ENCODE measurements around the gene HSPG2. TPM values are rescaled to one million over a fixed set of nuclear protein-coding genes. Genes with fewer than 3 reads are reported as not detected.

Gene HSPG2
- total and polyA plus RNA-seq, 4 experiments from 2014 or later = 1.2 TPM; not detected in 2

GRCh38 chr1:21845646-21846641 is 91.2 kb downstream of the HSPG2 start:
- CTCF ChIA-PET (ENCODE audit: partially characterized antibody) = no interaction called here
- POLR2A ChIA-PET (ENCODE audit: partially characterized antibody) = no interaction called here
- no peak overlapping the region for H3K27ac ChIP-seq (ENCODE audit: low read depth, low read length)
- intact Hi-C loops (cut with micrococcal nuclease) = no loop called here
- H3K4me3 Mint-ChIP-seq = no peak overlapping the region
- H3K9me3 ChIP-seq (ENCODE audit: control insufficient read depth in 1 of 2, low read length in 2 of 2) = no peaks in the 10 kb centered on the region
- H3K27me3 ChIP-seq (ENCODE audit: insufficient read depth, low read length) = no peaks in the 10 kb centered on the region
- no peaks in the 10 kb centered on the region for H3K4me1 Mint-ChIP-seq
- no peaks in the 10 kb centered on the region for H3K27me3 Mint-ChIP-seq
- no peaks in the 10 kb centered on the region for H3K36me3 Mint-ChIP-seq
- no peak overlapping the region for H3K27ac Mint-ChIP-seq
- no peaks in the 10 kb centered on the region for H3K36me3 ChIP-seq (ENCODE audit: insufficient read depth, low read length)
- H3K9me3 Mint-ChIP-seq = no peaks in the 10 kb centered on the region
- no peaks in the 10 kb centered on the region for H3K4me1 ChIP-seq (ENCODE audit: insufficient read depth, low read length)
- DNase-seq = no peak
- H3K4me3 ChIP-seq (ENCODE audit: low read length in 2 of 2) = no peak overlapping the region

GRCh38 chr1:21843996-21844395 is 93.1 kb downstream of the HSPG2 start:
- H3K27me3 ChIP-seq (ENCODE audit: insufficient read depth, low read length) = no peaks in the 10 kb centered on the region
- no peaks in the 10 kb centered on the region for H3K36me3 ChIP-seq (ENCODE audit: insufficient read depth, low read length)
- ChIA-PET POLR2A (ENCODE audit: partially characterized antibody) (no interaction called here), CTCF (ENCODE audit: partially characterized antibody) (no interaction called here)
- intact Hi-C loops (cut with micrococcal nuclease) = no loop called here
- Mint-ChIP-seq H3K9me3 (no peaks in the 10 kb centered on the region), H3K36me3 (no peaks in the 10 kb centered on the region), H3K4me1 (no peaks in the 10 kb centered on the region), H3K4me3 (no peak overlapping the region), H3K27ac (peak overlapping the region in 1 of 7 donors; percentile 66), H3K27me3 (no peaks in the 10 kb centered on the region)
- no peaks in the 10 kb centered on the region for H3K4me1 ChIP-seq (ENCODE audit: insufficient read depth, low read length)
- H3K27ac ChIP-seq (ENCODE audit: low read depth, low read length) = no peak overlapping the region
- DNase-seq = no peak
- H3K9me3 ChIP-seq (ENCODE audit: control insufficient read depth in 1 of 2, low read length in 2 of 2) = no peaks in the 10 kb centered on the region
- H3K4me3 ChIP-seq (ENCODE audit: low read length in 2 of 2) = no peak overlapping the region

GRCh38 chr1:21843208-21843607 is 93.9 kb downstream of the HSPG2 start:
- Mint-ChIP-seq H3K4me1 (no peaks in the 10 kb centered on the region), H3K4me3 (no peak overlapping the region), H3K27ac (no peak overlapping the region), H3K36me3 (no peaks in the 10 kb centered on the region), H3K27me3 (no peaks in the 10 kb centered on the region), H3K9me3 (no peaks in the 10 kb centered on the region)
- Histone ChIP-seq H3K27me3 (ENCODE audit: insufficient read depth, low read length) (no peaks in the 10 kb centered on the region), H3K4me3 (ENCODE audit: low read length in 2 of 2) (no peak overlapping the region), H3K36me3 (ENCODE audit: insufficient read depth, low read length) (no peaks in the 10 kb centered on the region), H3K27ac (ENCODE audit: low read depth, low read length) (no peak overlapping the region), H3K4me1 (ENCODE audit: insufficient read depth, low read length) (no peaks in the 10 kb centered on the region), H3K9me3 (ENCODE audit: control insufficient read depth in 1 of 2, low read length in 2 of 2) (no peaks in the 10 kb centered on the region)
- ChIA-PET CTCF (ENCODE audit: partially characterized antibody) (no interaction called here), POLR2A (ENCODE audit: partially characterized antibody) (no interaction called here)
- intact Hi-C loops (cut with micrococcal nuclease) = no loop called here
- DNase-seq = no peak

- no peak for DNase-seq
- H3K36me3 Mint-ChIP-seq = no peaks in the 10 kb centered on the region
- H3K36me3 ChIP-seq (ENCODE audit: insufficient read depth, low read length) = no peaks in the 10 kb centered on the region
- no peak overlapping the region for H3K27ac ChIP-seq (ENCODE audit: low read depth, low read length)
- H3K9me3 Mint-ChIP-seq = no peaks in the 10 kb centered on the region
- no peak overlapping the region for H3K27ac Mint-ChIP-seq
- H3K4me3 Mint-ChIP-seq = no peak overlapping the region
- no peaks in the 10 kb centered on the region for H3K4me1 Mint-ChIP-seq
- no peaks in the 10 kb centered on the region for H3K27me3 Mint-ChIP-seq
- POLR2A ChIA-PET (ENCODE audit: partially characterized antibody) = no interaction called here
- intact Hi-C loops (cut with micrococcal nuclease) = no loop called here
- no peak overlapping the region for H3K4me3 ChIP-seq (ENCODE audit: low read length in 2 of 2)
- no peaks in the 10 kb centered on the region for H3K9me3 ChIP-seq (ENCODE audit: control insufficient read depth in 1 of 2, low read length in 2 of 2)
- no peaks in the 10 kb centered on the region for H3K27me3 ChIP-seq (ENCODE audit: insufficient read depth, low read length)
- CTCF ChIA-PET (ENCODE audit: partially characterized antibody) = no interaction called here
- H3K4me1 ChIP-seq (ENCODE audit: insufficient read depth, low read length) = no peaks in the 10 kb centered on the region
These were observed 94.4 kb downstream of the HSPG2 start for GRCh38 chr1:21842606-21843162.

GRCh38 chr1:21841852-21842466 is 95.2 kb downstream of the HSPG2 start:
- DNase-seq = no peak
- H3K27me3 ChIP-seq (ENCODE audit: insufficient read depth, low read length) = no peaks in the 10 kb centered on the region
- ChIA-PET POLR2A (ENCODE audit: partially characterized antibody) (no interaction called here), CTCF (ENCODE audit: partially characterized antibody) (no interaction called here)
- H3K4me3 Mint-ChIP-seq = no peak overlapping the region
- intact Hi-C loops (cut with micrococcal nuclease) = no loop called here
- H3K27ac Mint-ChIP-seq = no peak overlapping the region
- no peaks in the 10 kb centered on the region for H3K4me1 Mint-ChIP-seq
- no peaks in the 10 kb centered on the region for H3K9me3 Mint-ChIP-seq
- H3K27ac ChIP-seq (ENCODE audit: low read depth, low read length) = no peak overlapping the region
- H3K36me3 Mint-ChIP-seq = no peaks in the 10 kb centered on the region
- H3K4me3 ChIP-seq (ENCODE audit: low read length in 2 of 2) = no peak overlapping the region
- H3K9me3 ChIP-seq (ENCODE audit: control insufficient read depth in 1 of 2, low read length in 2 of 2) = no peaks in the 10 kb centered on the region
- H3K27me3 Mint-ChIP-seq = no peaks in the 10 kb centered on the region
- no peaks in the 10 kb centered on the region for H3K36me3 ChIP-seq (ENCODE audit: insufficient read depth, low read length)
- no peaks in the 10 kb centered on the region for H3K4me1 ChIP-seq (ENCODE audit: insufficient read depth, low read length)

GRCh38 chr1:21840981-21841380 is 96.1 kb downstream of the HSPG2 start:
- POLR2A ChIA-PET (ENCODE audit: partially characterized antibody) = no interaction called here
- Histone ChIP-seq H3K4me3 (ENCODE audit: low read length in 2 of 2) (no peak overlapping the region), H3K27ac (ENCODE audit: low read depth, low read length) (no peak overlapping the region), H3K9me3 (ENCODE audit: control insufficient read depth in 1 of 2, low read length in 2 of 2) (no peaks in the 10 kb centered on the region), H3K36me3 (ENCODE audit: insufficient read depth, low read length) (no peaks in the 10 kb centered on the region), H3K4me1 (ENCODE audit: insufficient read depth, low read length) (no peaks in the 10 kb centered on the region), H3K27me3 (ENCODE audit: insufficient read depth, low read length) (no peaks in the 10 kb centered on the region)
- Mint-ChIP-seq H3K27me3 (no peaks in the 10 kb centered on the region), H3K4me1 (no peaks in the 10 kb centered on the region), H3K36me3 (no peaks in the 10 kb centered on the region), H3K4me3 (no peak overlapping the region), H3K9me3 (no peaks in the 10 kb centered on the region), H3K27ac (no peak overlapping the region)
- no peak for DNase-seq
- CTCF ChIA-PET (ENCODE audit: partially characterized antibody) = no interaction called here
- intact Hi-C loops (cut with micrococcal nuclease) = no loop called here

GRCh38 chr1:21839337-21840037 is 97.6 kb downstream of the HSPG2 start:
- Histone ChIP-seq H3K4me1 (ENCODE audit: insufficient read depth, low read length) (no peaks in the 10 kb centered on the region), H3K27me3 (ENCODE audit: insufficient read depth, low read length) (no peaks in the 10 kb centered on the region), H3K27ac (ENCODE audit: low read depth, low read length) (no peak overlapping the region), H3K4me3 (ENCODE audit: low read length in 2 of 2) (no peak overlapping the region), H3K36me3 (ENCODE audit: insufficient read depth, low read length) (no peaks in the 10 kb centered on the region), H3K9me3 (ENCODE audit: control insufficient read depth in 1 of 2, low read length in 2 of 2) (no peaks in the 10 kb centered on the region)
- Mint-ChIP-seq H3K4me1 (no peaks in the 10 kb centered on the region), H3K27ac (no peak overlapping the region), H3K9me3 (peaks cover 0 to 10% (median 6%) of the 10 kb centered on the region in 8 donors), H3K27me3 (no peaks in the 10 kb centered on the region), H3K36me3 (peaks cover 2 to 8% of the 10 kb centered on the region in 2 donors), H3K4me3 (no peak overlapping the region)
- intact Hi-C loops (cut with micrococcal nuclease) = no loop called here
- DNase-seq = no peak
- ChIA-PET CTCF (ENCODE audit: partially characterized antibody) (no interaction called here), POLR2A (ENCODE audit: partially characterized antibody) (no interaction called here)

Measured in CD4-positive, alpha-beta memory T cell (primary cell).